K562 (cell line): Measurements from ENCODE around the gene SCRG1. TPM values are rescaled to one million over a fixed set of nuclear protein-coding genes. Genes with fewer than 3 reads are reported as not detected.

Experiments used
- ATAC-seq: fragments of 200-7000 bp; cut with Tn5 transposase; 3 replicates; pipeline ENCODE4 v1.9.1; 2020; ENCODE audit warnings: moderate library complexity
- BruUV-seq: library from RNA; stranded (reverse); fragments of 400-500 nt; replicated peaks from 2 replicates; lab custom pipeline; 2021; lab: Mats Ljungman, UMichigan
- CTCF ChIA-PET: fragments of 300-600 bp; formaldehyde crosslinking; extraction: SDS; loops from one replicate; lab custom pipeline; 2021; ENCODE audit warnings: low intra/inter-chr PET ratio; lab: Yijun Ruan, JAX
- POLR2A ChIA-PET: fragments of 300-600, 350-650 bp; sonication (Branson Sonifier 250); formaldehyde crosslinking; extraction: SDS; loops from one replicate; lab custom pipeline; 2021; ENCODE audit warnings: antibody characterized with exemption, inconsistent platforms; lab: Yijun Ruan, JAX
- DNase-seq, 4 experiments: peaks; one replicate each; pipeline versions ENCODE4 v3.0.0 to v3.0.0-alpha.2; 2011 to 2018; ENCODE audit warnings: low spot score in 3 of 4, mixed read lengths in 3 of 4; ENCODE audit errors: extremely low read depth in 1 of 4
- FAIRE-seq: peaks from 2 replicates; lab custom pipeline; 2011; peaks lifted over from hg19 to GRCh38; lab: Jason Lieb, UNC
- H2AFZ ChIP-seq: 2 replicates; pipeline ENCODE4 v1.6.0; 2011; ENCODE audit warnings: low read depth, low read length, control low read depth, inconsistent platforms
- H3K27ac ChIP-seq: fragments of 200-600 bp; 3 replicates; pipeline ENCODE4 v1.8.0; 2011; ENCODE audit warnings: low read depth, mild to moderate bottlenecking, control low read depth, inconsistent platforms, low read length, moderate library complexity, mixed read lengths; ENCODE audit errors: extremely low read depth
- H3K27me3 ChIP-seq, 2 experiments: fragments of 300-600 bp in 1 of 2; 2 replicates in 1 of 2; 3 replicates in 1 of 2; pipeline versions ENCODE4 v1.6.0 to v1.8.0; 2011; ENCODE audit warnings: inconsistent platforms in 2 of 2, low read length in 2 of 2, mild to moderate bottlenecking in 1 of 2, mixed read lengths in 1 of 2, moderate library complexity in 1 of 2; ENCODE audit not compliant: control insufficient read depth in 2 of 2, insufficient read depth in 2 of 2
- H3K36me3 ChIP-seq: fragments of 300-600 bp; 3 replicates; pipeline ENCODE4 v1.8.0; 2011; ENCODE audit warnings: mild to moderate bottlenecking, low read length, inconsistent platforms; ENCODE audit not compliant: control insufficient read depth, insufficient read depth
- H3K4me1 ChIP-seq, 2 experiments: fragments of 200-600 bp in 1 of 2; replicated peaks in 1 of 2; 2 replicates in 1 of 2; 3 replicates in 1 of 2; pipeline versions ENCODE4 v1.5.1 to v1.8.0; 2011; ENCODE audit warnings: inconsistent platforms in 2 of 2, low read length in 2 of 2, mild to moderate bottlenecking in 1 of 2, mixed read lengths in 1 of 2, moderate library complexity in 1 of 2; ENCODE audit not compliant: control insufficient read depth in 2 of 2, insufficient read depth in 2 of 2
- H3K4me2 ChIP-seq: 2 replicates; pipeline ENCODE4 v1.6.1; 2011; ENCODE audit warnings: low read length, control low read depth, inconsistent platforms, mixed read lengths; ENCODE audit not compliant: insufficient read depth
- H3K4me3 ChIP-seq: fragments of 200-600 bp; sonication (generic), shearing (Covaris generic); 2 replicates; pipeline ENCODE4 v1.5.1; 2016; ENCODE audit warnings: control low read depth, inconsistent platforms
- H3K79me2 ChIP-seq: fragments of 200-600 bp; 3 replicates; pipeline ENCODE4 v1.8.0; 2011; ENCODE audit warnings: low read length, inconsistent platforms; ENCODE audit not compliant: control insufficient read depth, insufficient read depth
- H3K9ac ChIP-seq, 2 experiments: 2 replicates each; pipeline versions ENCODE4 v1.6.0 to v1.6.1; 2011; ENCODE audit warnings: low read depth in 2 of 2, low read length in 2 of 2, control low read depth in 1 of 2, inconsistent platforms in 1 of 2, mild to moderate bottlenecking in 1 of 2, mixed read lengths in 1 of 2; ENCODE audit not compliant: insufficient read depth in 1 of 2
- H3K9me1 ChIP-seq: one replicate; pipeline ENCODE4 v1.6.0; 2011; ENCODE audit warnings: inconsistent platforms, mild to moderate bottlenecking, low read length, moderate library complexity; ENCODE audit not compliant: control insufficient read depth, insufficient read depth
- H3K9me3 ChIP-seq: replicated peaks from 2 replicates; pipeline ENCODE4 v1.5.1; 2011; ENCODE audit warnings: low read depth, low read length, inconsistent platforms; ENCODE audit not compliant: control insufficient read depth, insufficient read depth
- H4K20me1 ChIP-seq: replicated peaks from 2 replicates; pipeline ENCODE4 v1.6.1; 2011; ENCODE audit warnings: low read length, inconsistent platforms, mixed read lengths; ENCODE audit not compliant: control insufficient read depth, insufficient read depth
- ATF7 ChIP-seq: fragments of 450-650 bp; IDR thresholded peaks from 2 replicates; pipeline ENCODE4 v1.7.1; 2014; ENCODE audit warnings: mild to moderate bottlenecking, moderate library complexity
- OTX1 ChIP-seq: fragments of 450-650 bp; formaldehyde crosslinking; IDR thresholded peaks from 2 replicates; pipeline ENCODE4 v1.4.0; 2022; ENCODE audit warnings: mild to moderate bottlenecking
- POLR2AphosphoS2 ChIP-seq: IDR thresholded peaks from 2 replicates; pipeline ENCODE4 v1.6.1; 2012; ENCODE audit warnings: low read length, improper control_type of control experiment
- TCF3 ChIP-seq: sonication (generic); formaldehyde crosslinking; IDR thresholded peaks from 2 replicates; pipeline ENCODE4 v1.4.0; 2020; ENCODE audit warnings: mild to moderate bottlenecking, missing genetic modification reagents
- TGIF2 ChIP-seq: sonication (generic); formaldehyde crosslinking; IDR thresholded peaks from 2 replicates; pipeline ENCODE4 v1.8.1; 2022; ENCODE audit warnings: mild to moderate bottlenecking, missing genetic modification reagents, moderate library complexity
- ZKSCAN1 ChIP-seq: fragments of 150-350 bp; IDR thresholded peaks from 2 replicates; pipeline ENCODE4 v1.6.1; 2016; ENCODE audit warnings: low read depth, low read length
- ZNF41 ChIP-seq: fragments of 250-450 bp; sonication (Bioruptor Pico); conservative IDR thresholded peaks from 2 replicates; pipeline ENCODE4 v1.4.0; 2020; ENCODE audit warnings: mild to moderate bottlenecking
- ZNF695 ChIP-seq: fragments of 450-650 bp; formaldehyde crosslinking; IDR thresholded peaks from 2 replicates; pipeline ENCODE4 v1.4.0; 2020; ENCODE audit warnings: mild to moderate bottlenecking, moderate library complexity
- ZNF696 ChIP-seq: fragments of 250-450 bp; sonication (Bioruptor Pico); conservative IDR thresholded peaks from 2 replicates; pipeline ENCODE4 v1.4.0; 2020; ENCODE audit warnings: mild to moderate bottlenecking, moderate library complexity
- ZNF717 ChIP-seq: fragments of 250-450 bp; sonication (Bioruptor Pico); IDR thresholded peaks from 2 replicates; pipeline ENCODE4 v1.5.0; 2021
- in situ Hi-C: fragments of 300-500 bp; cut with MboI; formaldehyde crosslinking; loops from 4 replicates; pipeline ENCODE4 v1.15.0; 2018; ENCODE audit warnings: inconsistent platforms, mixed read lengths
- intact Hi-C: fragments of 100-400 bp; cut with micrococcal nuclease; formaldehyde crosslinking; loops from 2 replicates; pipeline ENCODE4 v1.14.2; 2022
- polyA plus RNA-seq, 8 experiments: library from polyadenylated mRNA; depleted of rRNA in 4 of 8; stranded (reverse) in 5 of 8; unstranded in 3 of 8; fragments of >200 nt; fragmentation: Nextera tagmentation in 2 of 8; fragmentation: Illumina TruSeq in 1 of 8; extraction: Ambion mirVana in 2 of 8; extraction: Trizol in 1 of 8; gene quantifications; 2 replicates each; pipeline versions ENCODE4 v1.2.1 to v1.2.3, GENCODE V29; 2011 to 2014; ENCODE audit warnings: inconsistent platforms in 1 of 8, missing spikeins in 1 of 8
- total RNA-seq, 7 experiments: library from RNA; depleted of rRNA in 6 of 7; stranded (reverse); fragments of >200 nt in 6 of 7; fragmentation: Illumina TruSeq in 2 of 7; extraction: Trizol in 2 of 7; gene quantifications; 2 replicates each; pipeline versions ENCODE4 v1.2.1 to v1.2.3, GENCODE V29; 2011 to 2021; ENCODE audit warnings: low replicate concordance in 1 of 7
- TF ChIP-seq, protein P1 (sequence below): fragments of 450-650 bp; IDR thresholded peaks from 2 replicates; pipeline ENCODE4 v1.6.1; 2017; ENCODE audit warnings: antibody characterized with exemption, mild to moderate bottlenecking

The SCRG1 gene
- total and polyA plus RNA-seq, 9 of the 15 experiments (the other 6 are each of a cell fraction or from before 2014, with no cell fraction given): 0.01 TPM; not detected in 7

DNA sequence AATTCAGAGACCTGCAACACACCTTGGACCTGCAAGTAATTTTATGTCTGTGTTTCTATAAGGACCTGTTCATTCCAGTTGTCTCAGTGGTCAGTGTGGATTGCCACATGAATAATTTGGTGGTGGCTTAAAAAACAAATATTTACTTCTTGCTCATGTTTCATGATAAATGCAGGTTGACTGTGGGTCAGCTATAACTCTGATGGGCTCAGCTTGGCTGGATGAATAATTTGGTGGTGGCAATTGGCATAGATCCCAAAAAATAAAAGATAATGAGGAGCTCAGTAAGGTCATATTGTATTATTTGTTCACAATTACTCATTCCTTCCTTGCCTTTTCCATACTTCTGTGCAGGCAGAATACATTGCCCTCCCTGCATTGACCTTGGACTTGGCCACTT is 18.9 kb upstream of the SCRG1 start:
- Histone ChIP-seq H3K4me1 (no peaks in the 10 kb centered on the region), H3K79me2 (no peaks in the 10 kb centered on the region), H3K27ac (no peak overlapping the region), H2AFZ (no peak overlapping the region)
- ATAC-seq: no peak
- no peak for TF ChIP-seq OTX1 (CRISPR knock-in tag)
- no peak for TF ChIP-seq ZNF695 (CRISPR knock-in tag)
- TF ChIP-seq ZKSCAN1: no peak
- TF ChIP-seq, protein P1, sequence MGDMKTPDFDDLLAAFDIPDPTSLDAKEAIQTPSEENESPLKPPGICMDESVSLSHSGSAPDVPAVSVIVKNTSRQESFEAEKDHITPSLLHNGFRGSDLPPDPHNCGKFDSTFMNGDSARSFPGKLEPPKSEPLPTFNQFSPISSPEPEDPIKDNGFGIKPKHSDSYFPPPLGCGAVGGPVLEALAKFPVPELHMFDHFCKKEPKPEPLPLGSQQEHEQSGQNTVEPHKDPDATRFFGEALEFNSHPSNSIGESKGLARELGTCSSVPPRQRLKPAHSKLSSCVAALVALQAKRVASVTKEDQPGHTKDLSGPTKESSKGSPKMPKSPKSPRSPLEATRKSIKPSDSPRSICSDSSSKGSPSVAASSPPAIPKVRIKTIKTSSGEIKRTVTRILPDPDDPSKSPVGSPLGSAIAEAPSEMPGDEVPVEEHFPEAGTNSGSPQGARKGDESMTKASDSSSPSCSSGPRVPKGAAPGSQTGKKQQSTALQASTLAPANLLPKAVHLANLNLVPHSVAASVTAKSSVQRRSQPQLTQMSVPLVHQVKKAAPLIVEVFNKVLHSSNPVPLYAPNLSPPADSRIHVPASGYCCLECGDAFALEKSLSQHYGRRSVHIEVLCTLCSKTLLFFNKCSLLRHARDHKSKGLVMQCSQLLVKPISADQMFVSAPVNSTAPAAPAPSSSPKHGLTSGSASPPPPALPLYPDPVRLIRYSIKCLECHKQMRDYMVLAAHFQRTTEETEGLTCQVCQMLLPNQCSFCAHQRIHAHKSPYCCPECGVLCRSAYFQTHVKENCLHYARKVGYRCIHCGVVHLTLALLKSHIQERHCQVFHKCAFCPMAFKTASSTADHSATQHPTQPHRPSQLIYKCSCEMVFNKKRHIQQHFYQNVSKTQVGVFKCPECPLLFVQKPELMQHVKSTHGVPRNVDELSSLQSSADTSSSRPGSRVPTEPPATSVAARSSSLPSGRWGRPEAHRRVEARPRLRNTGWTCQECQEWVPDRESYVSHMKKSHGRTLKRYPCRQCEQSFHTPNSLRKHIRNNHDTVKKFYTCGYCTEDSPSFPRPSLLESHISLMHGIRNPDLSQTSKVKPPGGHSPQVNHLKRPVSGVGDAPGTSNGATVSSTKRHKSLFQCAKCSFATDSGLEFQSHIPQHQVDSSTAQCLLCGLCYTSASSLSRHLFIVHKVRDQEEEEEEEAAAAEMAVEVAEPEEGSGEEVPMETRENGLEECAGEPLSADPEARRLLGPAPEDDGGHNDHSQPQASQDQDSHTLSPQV: no peak
- no peak for TF ChIP-seq TCF3 (CRISPR knock-in tag)
- no peak for TF ChIP-seq POLR2AphosphoS2
- TF ChIP-seq TGIF2: no peak
- TF ChIP-seq ATF7: no peak
- no peak for TF ChIP-seq ZNF717 (CRISPR knock-in tag)
- no peak for TF ChIP-seq ZNF696
- no peak for TF ChIP-seq ZNF41
- TF ChIP-seq, all 486 proteins: peak for 0
- Histone ChIP-seq H4K20me1 (no peaks in the 10 kb centered on the region), H3K4me2 (no peak overlapping the region), H3K9me3 (no peaks in the 10 kb centered on the region; the same call in 1 of the 2 replicates), H3K36me3 (no peaks in the 10 kb centered on the region), H3K4me3 (no peak overlapping the region), H3K9ac (no peak overlapping the region), H3K27me3 (no peaks in the 10 kb centered on the region), H3K9me1 (no peaks in the 10 kb centered on the region)
- BruUV-seq: no TSS peak
- DNase-seq: no peak
- in situ Hi-C loops: loop anchor here (5.0 kb wide), 2 partner anchors 101 to 401 kb away; no protein-coding TSS in a partner anchor
- intact Hi-C loops: loop anchor here (1.0 to 10.0 kb wide), 6 partner anchors 47 to 523 kb away; partner anchors contain the start of gene SAP30
- CTCF ChIA-PET: interaction anchor here (1.2 to 4.1 kb wide), 4 partner anchors 99 to 405 kb away, joined by 3 to 57 read pairs (median 8); no protein-coding TSS in a partner anchor
- POLR2A ChIA-PET: no interaction called here
- FAIRE-seq: no peak
